HG02885 (cell line): ENCODE results near the gene SERPINB6.
A peak's percentile ranks its signal among the peaks of the same experiment; 100 is the strongest.

Source experiments
- ATAC-seq: cut with Tn5 transposase; IDR thresholded peaks from one replicate; pipeline ENCODE4 v1.9.1; 2021; ENCODE audit warnings: mild to moderate bottlenecking; ENCODE audit not compliant: unreplicated experiment, poor library complexity

The SERPINB6 gene

GRCh38 chr6:2961506-2961905, 9.9 kb downstream of the SERPINB6 start:
- no peak for ATAC-seq

DNA sequence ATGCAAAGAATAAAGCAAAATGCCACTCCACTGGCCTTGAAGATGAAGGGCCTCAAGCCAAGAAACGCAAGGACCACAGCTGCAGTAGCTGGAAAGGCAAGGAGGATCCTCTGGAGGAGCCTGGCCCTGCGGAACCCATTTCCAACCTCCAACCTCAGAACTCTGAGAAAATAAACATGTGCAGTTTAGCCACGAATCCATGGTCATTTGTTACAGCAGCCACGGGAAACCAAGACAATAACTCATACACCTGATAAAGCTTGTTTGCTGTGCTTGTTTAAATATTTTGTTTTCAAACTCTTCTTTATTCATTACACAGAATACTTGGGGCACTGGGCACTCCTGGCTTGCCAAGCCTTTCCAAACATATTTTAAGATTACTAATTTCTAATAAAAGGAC, 10.4 kb downstream of the SERPINB6 start:
- ATAC-seq = no peak

DNA sequence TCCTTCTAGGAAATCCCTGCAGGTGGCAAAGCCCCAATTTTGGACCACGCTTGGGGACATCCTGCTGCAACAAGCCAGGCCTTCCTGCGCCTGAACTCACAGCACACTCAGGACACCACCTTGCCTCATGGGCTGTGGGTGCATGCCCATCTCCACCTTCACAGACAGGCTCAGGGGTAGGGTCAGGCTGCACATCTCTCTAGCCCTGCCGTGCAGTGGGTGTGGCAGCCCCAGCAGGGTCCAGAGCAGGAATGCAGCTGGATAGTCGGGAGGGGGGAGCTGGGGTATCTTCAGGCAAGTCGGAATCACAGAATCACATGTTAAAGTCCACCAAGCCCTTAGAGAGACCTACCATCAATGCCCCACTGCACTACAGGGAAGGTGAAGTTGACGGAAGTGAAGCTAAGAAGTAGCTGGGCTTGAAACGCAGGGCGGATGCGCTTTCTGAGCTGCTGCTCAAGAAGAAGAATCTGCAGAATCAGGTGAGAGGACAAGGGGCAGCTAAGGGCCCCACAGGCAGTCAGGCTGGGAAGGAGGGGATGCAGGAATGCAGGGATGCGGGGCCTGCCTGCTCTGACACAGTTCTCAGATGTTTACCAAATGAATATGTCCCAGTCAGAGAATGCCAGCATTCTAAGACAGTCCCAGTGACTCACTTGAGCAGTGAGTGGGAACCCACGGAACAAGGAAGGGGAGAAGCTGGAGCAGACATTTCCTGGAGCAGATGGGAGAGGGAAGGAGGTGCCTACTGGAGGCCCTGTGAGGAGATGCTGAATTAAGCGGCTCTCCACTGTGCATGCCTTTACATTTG, 11.3 kb downstream of the SERPINB6 start:
- ATAC-seq = no peak

GRCh38 chr6:2958776-2959175, 12.6 kb downstream of the SERPINB6 start:
- ATAC-seq = no peak

GRCh38 chr6:2958331-2958711, 13.0 kb downstream of the SERPINB6 start:
- no peak for ATAC-seq

- no peak for ATAC-seq
These were observed 13.6 kb downstream of the SERPINB6 start for GRCh38 chr6:2957696-2958330.

GRCh38 chr6:2956930-2957685, 14.3 kb downstream of the SERPINB6 start:
- no peak for ATAC-seq

DNA sequence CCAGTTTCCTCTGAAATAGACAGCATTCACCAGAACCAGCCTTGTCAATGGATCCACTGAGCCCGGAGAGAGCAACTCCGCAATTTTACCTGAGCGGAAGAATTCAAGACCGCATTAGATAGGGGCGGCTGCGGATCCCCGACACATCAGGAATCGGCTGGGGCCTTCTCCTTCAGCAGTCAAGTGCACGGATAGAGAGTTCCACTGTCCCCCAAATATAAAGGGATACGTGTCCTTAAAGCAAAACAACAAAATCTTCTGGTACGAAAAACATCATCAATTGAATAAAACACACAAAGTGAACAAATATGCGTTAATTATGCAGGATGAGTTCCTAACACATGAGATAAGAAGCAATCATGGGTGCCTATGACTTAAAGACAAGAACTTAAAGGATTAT, 18.3 kb downstream of the SERPINB6 start:
- no peak for ATAC-seq

- ATAC-seq = peak; percentile 76
These were observed 18.7 kb downstream of the SERPINB6 start for GRCh38 chr6:2952557-2953095.

DNA sequence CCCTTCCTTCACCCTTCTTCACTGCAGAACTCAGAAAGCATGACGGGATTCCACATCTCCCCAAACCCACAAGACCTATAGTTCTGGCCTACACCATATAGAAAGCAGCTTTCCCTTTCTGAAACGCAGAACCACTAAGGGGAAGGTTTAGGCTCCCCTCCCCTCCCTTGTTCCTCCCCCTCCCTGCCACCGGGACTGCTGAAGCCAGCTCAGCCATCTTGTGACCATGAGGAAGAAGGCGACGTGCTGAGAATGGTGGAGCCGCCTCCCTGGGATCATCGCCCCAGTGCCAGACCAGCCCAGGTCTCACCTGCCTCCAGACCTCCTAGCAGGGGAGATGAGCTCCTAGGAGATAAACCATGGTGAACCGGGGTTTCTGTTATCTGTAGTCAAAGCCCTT, 19.6 kb downstream of the SERPINB6 start:
- no peak for ATAC-seq

- no peak for ATAC-seq
These were observed 20.7 kb downstream of the SERPINB6 start for GRCh38 chr6:2950713-2951112.

GRCh38 chr6:2949536-2950083, 21.8 kb downstream of the SERPINB6 start:
- ATAC-seq = no peak

DNA sequence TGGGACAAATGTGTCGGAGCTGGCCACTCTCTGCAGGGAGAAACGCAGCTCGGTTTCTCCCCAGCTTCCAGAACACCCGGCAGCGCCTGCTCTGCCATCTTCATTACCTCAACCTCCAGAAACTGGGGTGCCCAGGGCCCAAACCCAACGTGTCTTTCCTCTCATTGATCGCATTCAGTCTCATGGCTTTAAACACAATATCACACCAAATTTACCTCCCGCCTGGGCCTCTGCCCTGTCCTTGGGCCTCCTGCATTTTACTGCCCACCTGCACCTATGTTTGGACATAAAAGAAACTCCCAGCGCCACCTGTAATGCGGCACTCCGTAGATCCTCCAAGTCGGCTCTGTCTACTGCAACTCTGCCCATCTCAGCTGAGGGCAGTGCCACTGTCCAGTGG, 22.2 kb downstream of the SERPINB6 start:
- no peak for ATAC-seq

- ATAC-seq = no peak
These were observed 22.9 kb downstream of the SERPINB6 start for GRCh38 chr6:2948228-2949025.

DNA sequence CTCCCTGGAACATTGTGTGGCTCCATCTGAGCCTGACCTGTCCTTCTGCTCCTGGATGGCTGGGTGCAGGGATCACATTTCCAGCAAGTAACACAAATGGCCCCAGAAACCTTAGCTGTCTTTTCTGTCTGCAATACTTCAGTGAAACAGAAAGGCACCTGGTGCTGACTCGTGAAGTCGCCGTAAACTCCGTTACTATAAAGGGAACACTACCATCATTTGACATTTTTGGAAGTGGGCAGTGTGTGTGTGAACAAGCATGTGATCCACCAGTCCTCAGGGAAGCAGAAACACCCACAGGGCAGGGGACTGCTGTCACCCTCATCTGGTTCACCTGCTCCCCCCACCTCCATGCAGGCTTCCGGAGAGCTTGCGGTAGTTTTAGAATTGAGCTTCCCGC, 23.9 kb downstream of the SERPINB6 start:
- ATAC-seq = no peak

GRCh38 chr6:2945153-2945452, 26.3 kb downstream of the SERPINB6 start:
- ATAC-seq = no peak

- no peak for ATAC-seq
These were observed 26.8 kb downstream of the SERPINB6 start for GRCh38 chr6:2944405-2945152.

DNA sequence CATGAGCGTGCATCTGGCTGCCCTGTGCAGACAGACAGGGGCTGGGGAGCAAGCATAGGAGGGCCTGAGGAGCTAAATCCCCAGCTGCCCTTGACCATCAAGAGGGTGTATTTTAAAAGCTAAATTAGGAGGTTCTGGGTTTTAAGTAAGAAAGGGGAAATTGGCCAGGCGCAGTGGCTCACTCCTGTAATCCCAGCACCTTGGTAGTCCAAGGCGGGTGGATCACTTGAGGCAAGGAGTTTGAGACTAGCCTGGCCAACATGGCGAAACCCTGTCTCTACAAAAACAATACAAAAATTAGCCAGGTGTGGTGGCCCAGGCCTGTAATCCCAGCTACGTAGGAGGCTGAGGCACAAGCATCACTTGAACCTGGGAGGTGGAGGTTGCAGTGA, 27.8 kb downstream of the SERPINB6 start:
- ATAC-seq = no peak

DNA sequence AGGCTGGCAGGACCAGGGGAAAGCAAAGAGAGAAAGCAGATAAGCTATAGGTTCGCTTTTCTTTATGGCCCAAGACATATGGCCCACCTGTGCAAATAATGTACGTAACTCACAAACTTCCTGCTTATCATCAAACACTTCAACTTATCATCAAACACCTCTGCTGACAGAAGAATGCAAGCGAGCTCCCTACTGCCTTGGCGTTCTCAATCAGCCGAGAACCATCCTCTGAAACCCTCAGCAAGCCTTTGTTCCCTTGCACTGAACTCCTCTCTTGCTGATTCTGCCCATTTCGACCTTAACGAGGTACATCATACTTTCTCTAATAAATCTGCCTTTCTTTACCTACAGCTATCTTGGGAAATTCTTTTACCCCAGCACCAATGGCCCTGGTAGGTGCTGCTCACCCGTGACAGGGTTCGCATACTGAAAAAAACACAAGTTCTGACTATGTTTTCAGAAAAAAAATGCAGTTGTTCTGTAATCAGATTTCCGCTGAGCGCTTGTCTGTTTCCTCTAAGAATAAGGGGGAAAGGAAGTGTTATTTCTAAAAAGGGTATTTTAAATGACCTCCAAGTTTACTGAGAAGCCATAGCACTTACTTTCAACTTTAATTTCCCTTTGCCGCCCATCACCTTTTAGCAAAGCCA, 28.3 kb downstream of the SERPINB6 start:
- ATAC-seq = no peak
